Amygdala (tissue), 56 donors: ENCODE results near the gene TCFL5.
"Not testable (repeated sequence)": the region's sequence is repeated elsewhere in the genome, so short reads cannot be mapped to it uniquely, and the experiment has no call there.

ENCODE experiments used
- DNase-seq, 56 donors: peaks; one replicate each; lab custom pipeline; 2025; lab: John Stamatoyannopoulos, UW

TCFL5 gene

GRCh38 chr20:62858058-62858830, 3.4 kb downstream of the TCFL5 start:
- DNase-seq, result peak in 31 of 56 donors; percentile 10 to 74 (median 44)

GRCh38 chr20:62856931-62857619, 4.5 kb downstream of the TCFL5 start:
- no peak for DNase-seq

- no peak for DNase-seq
These were observed 6.5 kb downstream of the TCFL5 start for GRCh38 chr20:62855120-62855519.

DNA sequence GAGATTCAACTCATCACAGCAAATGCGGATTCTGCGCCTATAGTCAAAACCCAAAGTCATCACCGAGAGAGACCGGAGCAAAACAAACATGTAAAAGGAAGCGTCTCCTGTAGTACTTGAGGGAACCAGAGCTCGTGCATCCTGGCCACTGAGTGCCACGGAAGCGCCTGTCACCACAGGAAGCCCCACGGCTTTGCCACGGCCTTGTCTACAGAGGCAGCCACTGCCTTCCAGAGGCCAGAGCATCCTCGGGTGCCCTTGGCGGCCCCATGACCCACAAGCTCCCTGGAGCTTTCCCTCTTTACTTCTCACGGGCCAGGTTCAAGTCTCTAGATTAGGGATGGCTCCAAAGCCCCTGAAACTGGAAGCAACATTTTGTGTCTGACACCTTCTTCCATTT, 7.5 kb downstream of the TCFL5 start:
- no peak for DNase-seq

DNA sequence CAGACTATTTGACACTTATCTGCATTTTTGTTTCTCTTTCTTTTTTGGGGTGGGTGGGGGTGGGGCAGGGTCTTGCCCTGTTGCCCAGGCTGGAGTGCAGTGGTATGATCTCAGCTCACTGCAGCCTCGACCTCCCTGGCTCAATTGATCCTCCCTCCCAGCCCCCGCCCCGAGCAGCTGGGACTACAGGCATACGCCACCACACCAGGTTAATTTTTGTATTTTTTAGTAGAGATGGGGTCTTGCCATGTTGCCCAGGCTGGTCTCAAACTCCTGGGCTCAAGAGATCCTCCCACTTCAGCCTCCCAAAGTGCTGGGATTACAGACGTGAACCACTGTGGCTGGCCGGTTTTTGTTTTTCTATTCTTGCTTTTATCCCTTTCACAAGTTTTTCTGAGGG, 8.3 kb downstream of the TCFL5 start:
- not testable (repeated sequence) for DNase-seq

DNA sequence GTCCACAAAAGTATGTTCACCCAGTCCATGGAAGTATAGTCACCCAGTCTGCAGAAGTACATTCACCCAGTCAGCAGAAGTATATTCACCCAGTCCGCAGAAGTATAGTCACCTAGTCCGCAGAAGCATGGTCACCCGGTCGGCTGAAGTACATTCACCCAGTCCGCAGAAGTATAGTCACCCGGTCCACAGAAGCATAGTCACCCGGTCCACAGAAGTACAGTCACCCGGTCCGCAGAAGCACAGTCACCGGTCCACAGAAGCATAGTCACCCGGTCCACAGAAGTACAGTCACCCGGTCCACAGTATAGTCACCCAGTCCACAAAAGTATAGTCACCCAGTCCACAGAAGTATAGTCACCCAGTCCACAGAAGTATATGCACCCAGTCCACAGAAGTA, 8.8 kb downstream of the TCFL5 start:
- DNase-seq, result no peak

- no peak for DNase-seq
These were observed 9.4 kb downstream of the TCFL5 start for GRCh38 chr20:62852196-62852595.

DNA sequence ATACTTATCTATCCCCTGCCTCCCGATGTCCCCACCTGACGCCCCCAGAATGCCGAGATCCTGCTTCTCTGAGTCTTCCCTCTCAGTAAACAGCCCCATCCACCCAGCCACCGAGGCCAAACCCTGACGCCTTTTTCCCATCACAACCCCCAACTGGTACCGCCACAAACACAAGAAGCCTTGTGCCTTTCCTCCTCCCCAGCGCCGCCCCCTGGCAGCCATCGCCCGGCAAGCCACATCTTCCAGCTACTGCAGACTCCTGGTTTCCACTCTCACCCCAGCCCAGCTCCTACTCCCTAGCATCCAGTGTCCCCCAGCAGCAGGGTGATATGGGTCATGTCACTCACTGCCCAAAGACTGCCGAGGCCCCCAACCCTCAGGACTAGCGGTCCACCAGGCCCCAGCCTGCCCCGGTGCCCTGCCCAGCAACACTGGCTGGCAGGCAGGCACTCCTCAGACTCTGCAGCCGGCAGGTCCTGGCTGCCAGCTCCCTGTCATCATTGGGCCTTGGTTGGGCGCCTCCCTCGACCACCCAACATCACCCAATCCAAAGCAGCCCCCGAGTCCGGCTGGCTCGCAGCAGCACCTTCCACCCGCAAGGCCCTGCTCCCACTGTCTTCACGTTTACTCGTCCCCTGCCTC, 11.2 kb downstream of the TCFL5 start:
- peak in 53 of 56 donors; percentile 16 to 87 (median 75) for DNase-seq

GRCh38 chr20:62849431-62849830, 12.2 kb downstream of the TCFL5 start:
- no peak for DNase-seq

DNA sequence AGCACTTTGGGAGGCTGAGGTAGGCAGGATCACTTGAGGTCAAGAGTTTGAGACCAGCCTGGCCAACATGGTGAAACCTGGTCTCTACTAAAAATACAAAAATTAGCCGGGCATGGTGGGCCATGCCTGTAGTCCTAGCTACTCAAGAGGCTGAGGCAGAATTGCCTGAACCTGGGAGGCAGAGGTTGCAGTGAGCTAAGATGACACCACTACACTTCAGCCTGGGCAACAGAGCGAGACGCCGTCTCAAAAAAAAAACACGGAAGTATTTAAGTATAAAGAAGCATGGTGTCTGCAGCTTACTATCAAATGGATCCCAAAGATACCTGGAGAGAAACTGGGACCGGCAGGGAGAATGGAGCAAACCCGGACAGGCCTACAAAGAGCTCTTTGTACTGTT, 12.7 kb downstream of the TCFL5 start:
- DNase-seq, result not testable (repeated sequence)

- peak in 5 of 56 donors; percentile 6 to 34 (median 15) for DNase-seq
These were observed 15.3 kb downstream of the TCFL5 start for GRCh38 chr20:62846166-62846890.

DNA sequence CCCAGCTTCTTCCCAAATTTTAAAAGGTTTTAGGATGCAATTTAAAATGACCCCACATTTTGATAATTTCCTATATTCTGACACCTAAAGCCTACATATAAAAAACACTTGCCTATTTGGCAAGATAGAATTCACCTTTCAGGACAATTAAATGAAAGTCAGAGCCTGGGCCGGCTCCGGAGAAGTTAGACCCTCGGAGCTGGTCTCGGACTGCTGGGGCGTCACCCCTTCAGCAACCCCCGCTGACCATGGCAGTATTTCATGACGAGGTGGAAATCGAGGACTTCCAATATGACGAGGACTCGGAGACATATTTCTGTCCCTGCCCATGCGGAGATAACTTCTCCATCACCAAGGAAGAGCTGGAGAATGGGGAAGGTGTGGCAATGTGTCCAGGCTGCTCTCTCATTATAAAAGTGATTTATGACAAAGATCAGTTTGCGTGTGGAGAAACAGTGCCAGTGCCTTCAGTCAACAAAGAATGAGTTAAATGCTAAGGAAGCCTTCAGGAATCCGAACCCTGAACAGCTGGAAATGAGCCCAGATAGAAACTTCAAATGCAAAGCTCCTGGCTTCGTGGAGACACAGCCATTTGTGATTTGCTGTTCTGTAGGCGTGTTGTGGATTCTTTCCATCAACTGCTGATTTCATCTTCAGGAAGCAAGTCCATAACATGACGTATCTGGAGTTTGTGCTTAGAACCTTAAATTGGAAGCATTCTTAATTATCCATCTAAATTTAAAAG, 16.0 kb downstream of the TCFL5 start:
- peak in 1 of 56 donors; percentile 16 for DNase-seq

GRCh38 chr20:62844182-62844581, 17.4 kb downstream of the TCFL5 start:
- no peak for DNase-seq

- DNase-seq, result no peak
These were observed 18.0 kb downstream of the TCFL5 start for GRCh38 chr20:62843656-62844055.

GRCh38 chr20:62841705-62842212, 19.9 kb downstream of the TCFL5 start:
- no peak for DNase-seq

DNA sequence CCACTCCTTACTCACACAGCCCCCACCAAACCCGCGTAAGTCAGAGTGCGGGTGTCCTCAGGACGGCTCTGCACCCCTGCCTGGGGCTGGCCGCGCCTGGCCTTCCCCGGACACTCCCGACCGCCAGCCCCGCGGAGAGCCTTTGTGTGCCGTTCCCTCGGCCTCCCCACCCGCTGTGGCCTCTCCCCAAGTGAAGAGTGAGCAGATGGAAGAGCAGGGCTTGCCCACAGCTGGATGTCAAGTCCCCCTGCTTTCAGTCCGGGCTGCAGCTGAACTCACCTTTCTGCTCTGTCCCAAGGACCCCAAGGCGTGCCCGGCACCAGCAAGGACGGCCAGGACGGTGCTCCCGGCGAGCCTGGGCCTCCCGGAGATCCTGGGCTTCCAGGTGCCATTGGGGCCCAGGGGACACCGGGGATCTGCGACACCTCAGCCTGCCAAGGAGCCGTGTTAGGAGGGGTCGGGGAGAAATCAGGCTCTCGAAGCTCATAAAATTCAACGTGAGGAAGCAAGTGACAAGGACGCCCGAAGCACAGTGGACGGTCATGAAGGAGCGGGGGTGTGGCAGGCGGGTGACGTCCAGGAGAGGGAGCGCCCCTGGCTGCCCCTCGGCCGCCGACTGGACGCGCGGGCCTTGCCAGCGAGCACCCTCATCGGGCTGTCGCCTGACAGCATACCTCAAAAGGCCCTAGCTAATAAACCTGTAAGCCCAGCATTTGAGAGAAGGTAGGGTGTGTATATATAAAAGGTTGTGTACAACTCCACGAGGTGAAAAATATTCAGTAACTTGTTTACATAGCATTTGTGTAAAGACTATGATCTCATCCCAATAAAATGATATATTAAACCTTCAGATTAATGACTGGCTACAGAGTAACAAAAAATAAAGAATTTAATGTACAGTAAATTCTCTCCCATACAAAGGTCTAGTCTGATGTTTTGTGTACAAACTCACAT, 21.1 kb downstream of the TCFL5 start:
- DNase-seq, result no peak

DNA sequence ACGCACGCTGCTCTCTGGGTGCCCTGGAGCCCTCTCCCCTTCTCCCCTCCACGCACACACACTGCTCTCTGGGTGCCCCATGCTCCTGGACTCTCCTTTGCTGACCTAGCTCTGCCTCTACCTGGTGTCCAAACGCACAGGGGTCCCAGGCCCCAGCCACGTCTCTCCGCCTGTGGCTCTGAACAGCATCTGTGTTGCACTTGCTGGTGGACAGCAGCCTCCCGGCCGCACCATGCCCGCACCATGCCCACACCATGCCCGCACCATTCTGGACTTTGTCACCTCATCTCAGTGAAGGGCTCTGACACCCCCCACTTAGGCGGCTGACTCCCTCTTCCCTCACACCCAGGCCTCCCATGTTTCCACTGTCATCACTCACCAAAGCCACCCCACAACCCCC, 21.8 kb downstream of the TCFL5 start:
- DNase-seq, result no peak

DNA sequence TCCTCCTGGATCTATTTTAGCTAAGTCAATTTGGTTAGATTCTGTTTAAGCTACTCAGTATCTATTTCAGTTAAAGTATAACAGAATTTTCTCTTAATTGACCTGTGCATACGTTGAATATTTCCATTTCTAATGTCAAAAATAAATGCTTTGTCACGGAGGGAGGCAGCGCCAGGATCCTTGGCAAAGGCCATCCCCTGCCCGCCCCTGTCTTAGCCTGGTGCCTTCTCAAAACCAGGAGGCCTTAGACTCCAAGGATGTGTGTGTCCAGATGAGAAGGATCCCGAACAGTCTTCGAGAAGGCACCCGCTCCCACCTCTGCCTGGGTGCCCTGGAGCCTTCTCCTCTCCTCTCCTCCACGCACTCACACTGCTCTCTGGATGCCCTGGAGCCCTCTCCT, 22.4 kb downstream of the TCFL5 start:
- no peak for DNase-seq
